Activated CD8-positive, alpha-beta memory T cell treated with anti-CD3 and anti-CD28 coated beads for 4 hours (primary cell): Measurements from ENCODE around the gene FIGNL1.
A peak's percentile ranks its signal among the peaks of the same experiment; 100 is the strongest.

ENCODE experiments used
- DNase-seq, 2 donors: peaks; one replicate each; pipeline ENCODE4 v3.0.0-alpha.2; 2020; ENCODE audit warnings: low read depth in 2 of 2

Gene FIGNL1

GRCh38 chr7:50449881-50450589, at the start of gene FIGNL1:
Gene FIGNL1, minus strand, starts transcription at chr7:50450350. Its CDS starts 3,063 bp downstream, at chr7:50447287.
- peak; percentile 61 to 69 for DNase-seq

GRCh38 chr7:50499092-50499491, 48.9 kb upstream of the FIGNL1 start:
- DNase-seq = no peak

GRCh38 chr7:50497968-50498367, 47.8 kb upstream of the FIGNL1 start:
- no peak for DNase-seq

GRCh38 chr7:50497068-50497642, 47.0 kb upstream of the FIGNL1 start:
- no peak for DNase-seq

- DNase-seq = no peak
These were observed 46.4 kb upstream of the FIGNL1 start for GRCh38 chr7:50496569-50496968.

- no peak for DNase-seq
These were observed 45.6 kb upstream of the FIGNL1 start for GRCh38 chr7:50495746-50496145.

GRCh38 chr7:50492770-50493519, 42.8 kb upstream of the FIGNL1 start:
- DNase-seq = no peak

- DNase-seq = no peak
These were observed 41.8 kb upstream of the FIGNL1 start for GRCh38 chr7:50491943-50492342.

GRCh38 chr7:50491209-50491608, 41.1 kb upstream of the FIGNL1 start:
- no peak for DNase-seq

- DNase-seq = no peak
These were observed 38.2 kb upstream of the FIGNL1 start for GRCh38 chr7:50488379-50488778.

- no peak for DNase-seq
These were observed 36.4 kb upstream of the FIGNL1 start for GRCh38 chr7:50486512-50486911.

GRCh38 chr7:50481867-50482266, 31.7 kb upstream of the FIGNL1 start:
- DNase-seq = no peak

GRCh38 chr7:50480797-50481196, 30.6 kb upstream of the FIGNL1 start:
- no peak for DNase-seq

GRCh38 chr7:50479743-50480517, 29.8 kb upstream of the FIGNL1 start:
- no peak for DNase-seq

GRCh38 chr7:50477640-50478039, 27.5 kb upstream of the FIGNL1 start:
- no peak for DNase-seq

- DNase-seq = no peak
These were observed 26.9 kb upstream of the FIGNL1 start for GRCh38 chr7:50476953-50477625.

GRCh38 chr7:50475340-50475739, 25.2 kb upstream of the FIGNL1 start:
- DNase-seq = no peak

GRCh38 chr7:50474382-50475160, 24.4 kb upstream of the FIGNL1 start:
- DNase-seq = no peak

GRCh38 chr7:50473531-50473930, 23.4 kb upstream of the FIGNL1 start:
- no peak for DNase-seq

GRCh38 chr7:50472427-50472826, 22.3 kb upstream of the FIGNL1 start:
- DNase-seq = no peak

- no peak for DNase-seq
These were observed 21.8 kb upstream of the FIGNL1 start for GRCh38 chr7:50471970-50472369.
